HFF-Myc (cell line): ENCODE measurements around the gene LRMDA.

Source experiments
- DNase-seq: peaks from one replicate; pipeline ENCODE4 v3.0.0-alpha.2; 2011; ENCODE audit warnings: low read depth; ENCODE audit errors: extremely low read depth
- H3K4me3 ChIP-seq: replicated peaks from 2 replicates; pipeline ENCODE4 v1.5.1; 2011; ENCODE audit warnings: low read depth, mild to moderate bottlenecking, control low read depth, low read length
- TF ChIP-seq, protein P1 (sequence below): IDR thresholded peaks from 2 replicates; pipeline ENCODE4 v1.5.1; 2012; ENCODE audit warnings: mild to moderate bottlenecking, low read depth, low read length, control low read depth; ENCODE audit errors: missing control alignments

The LRMDA gene

DNA sequence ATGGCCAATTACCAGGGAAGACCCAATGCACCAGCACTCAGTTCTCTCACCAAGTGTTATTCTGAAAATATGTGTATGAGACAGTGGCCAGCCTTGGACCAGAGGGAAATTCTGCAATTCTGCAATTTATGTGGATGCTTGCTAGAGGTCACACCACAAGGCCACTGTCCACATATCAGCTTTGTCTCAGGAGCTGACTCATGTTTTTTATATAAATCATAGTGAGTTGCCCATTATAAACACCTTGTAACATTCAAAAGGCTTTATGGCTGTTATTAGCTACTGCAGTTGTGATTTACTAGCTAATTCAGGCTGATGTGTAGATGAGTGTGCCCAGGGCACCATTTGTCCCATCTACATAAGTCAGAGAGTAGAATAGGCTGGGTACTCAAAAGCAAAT, 649.0 kb downstream of the LRMDA start:
- peak; percentile 64 for DNase-seq
- no peak overlapping the region for H3K4me3 ChIP-seq
- TF ChIP-seq, protein P1, sequence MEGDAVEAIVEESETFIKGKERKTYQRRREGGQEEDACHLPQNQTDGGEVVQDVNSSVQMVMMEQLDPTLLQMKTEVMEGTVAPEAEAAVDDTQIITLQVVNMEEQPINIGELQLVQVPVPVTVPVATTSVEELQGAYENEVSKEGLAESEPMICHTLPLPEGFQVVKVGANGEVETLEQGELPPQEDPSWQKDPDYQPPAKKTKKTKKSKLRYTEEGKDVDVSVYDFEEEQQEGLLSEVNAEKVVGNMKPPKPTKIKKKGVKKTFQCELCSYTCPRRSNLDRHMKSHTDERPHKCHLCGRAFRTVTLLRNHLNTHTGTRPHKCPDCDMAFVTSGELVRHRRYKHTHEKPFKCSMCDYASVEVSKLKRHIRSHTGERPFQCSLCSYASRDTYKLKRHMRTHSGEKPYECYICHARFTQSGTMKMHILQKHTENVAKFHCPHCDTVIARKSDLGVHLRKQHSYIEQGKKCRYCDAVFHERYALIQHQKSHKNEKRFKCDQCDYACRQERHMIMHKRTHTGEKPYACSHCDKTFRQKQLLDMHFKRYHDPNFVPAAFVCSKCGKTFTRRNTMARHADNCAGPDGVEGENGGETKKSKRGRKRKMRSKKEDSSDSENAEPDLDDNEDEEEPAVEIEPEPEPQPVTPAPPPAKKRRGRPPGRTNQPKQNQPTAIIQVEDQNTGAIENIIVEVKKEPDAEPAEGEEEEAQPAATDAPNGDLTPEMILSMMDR: no peak

DNA sequence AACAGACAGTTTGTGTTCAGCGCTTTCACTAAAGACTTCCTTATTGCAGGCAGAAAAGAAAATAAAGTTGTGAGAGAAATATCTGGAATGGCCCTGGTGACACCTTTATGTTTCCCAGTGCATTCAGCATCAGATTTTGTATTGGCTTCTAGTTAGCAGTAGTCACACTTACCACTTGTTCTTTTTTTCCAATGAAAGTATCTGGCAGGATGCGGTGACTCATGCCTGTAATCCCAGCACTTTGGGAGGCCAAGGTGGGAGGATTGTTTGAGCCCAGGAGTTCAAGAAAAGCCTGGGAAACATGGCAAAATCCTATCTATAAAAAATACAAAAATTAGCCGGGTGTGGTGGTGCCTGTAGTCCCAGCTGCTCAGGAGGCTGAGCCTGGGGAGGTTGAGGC, 649.6 kb downstream of the LRMDA start:
- no peak for DNase-seq
- H3K4me3 ChIP-seq: no peak overlapping the region
- TF ChIP-seq, protein P1: no peak

DNA sequence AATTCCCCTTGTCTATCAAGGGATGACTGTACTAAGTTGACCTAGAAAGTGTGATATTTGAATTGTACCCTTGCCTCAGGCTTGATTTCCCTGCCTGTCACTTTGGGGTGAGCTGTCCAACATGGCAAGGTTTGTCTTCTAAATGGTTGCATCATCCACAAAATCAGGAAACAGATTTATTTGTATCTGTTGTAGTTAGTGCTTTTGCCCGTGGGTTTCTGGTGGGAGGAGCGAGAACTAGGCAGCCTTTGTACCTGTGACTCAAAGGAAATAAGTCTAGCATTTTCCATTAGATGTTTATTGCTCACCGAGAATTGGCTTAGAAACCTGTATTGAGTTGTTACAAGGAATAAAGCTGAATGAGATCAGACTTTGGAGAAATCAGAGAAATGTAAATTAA, 650.8 kb downstream of the LRMDA start:
- no peak overlapping the region for H3K4me3 ChIP-seq
- TF ChIP-seq, protein P1: no peak
- DNase-seq: no peak

DNA sequence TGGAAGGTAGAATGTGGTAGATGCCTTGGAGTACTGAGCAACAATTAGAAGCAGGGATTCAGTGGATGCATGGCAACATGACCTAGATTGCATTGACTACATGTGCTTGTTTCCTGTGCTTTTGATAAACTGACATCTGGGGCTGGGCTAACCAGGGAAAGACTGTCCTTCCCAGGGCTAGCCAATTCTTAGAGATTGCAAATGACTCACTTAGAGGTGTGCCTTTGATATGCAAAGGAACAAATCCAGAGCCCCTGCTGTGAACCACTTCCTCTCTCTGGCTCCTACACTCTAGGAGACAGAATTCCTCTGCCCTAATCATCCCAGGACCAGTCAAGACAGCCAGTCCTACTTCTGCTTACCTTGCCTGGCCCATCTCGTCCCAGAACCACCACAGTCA, 651.5 kb downstream of the LRMDA start:
- TF ChIP-seq, protein P1: no peak
- no peak overlapping the region for H3K4me3 ChIP-seq
- peak; percentile 41 for DNase-seq

DNA sequence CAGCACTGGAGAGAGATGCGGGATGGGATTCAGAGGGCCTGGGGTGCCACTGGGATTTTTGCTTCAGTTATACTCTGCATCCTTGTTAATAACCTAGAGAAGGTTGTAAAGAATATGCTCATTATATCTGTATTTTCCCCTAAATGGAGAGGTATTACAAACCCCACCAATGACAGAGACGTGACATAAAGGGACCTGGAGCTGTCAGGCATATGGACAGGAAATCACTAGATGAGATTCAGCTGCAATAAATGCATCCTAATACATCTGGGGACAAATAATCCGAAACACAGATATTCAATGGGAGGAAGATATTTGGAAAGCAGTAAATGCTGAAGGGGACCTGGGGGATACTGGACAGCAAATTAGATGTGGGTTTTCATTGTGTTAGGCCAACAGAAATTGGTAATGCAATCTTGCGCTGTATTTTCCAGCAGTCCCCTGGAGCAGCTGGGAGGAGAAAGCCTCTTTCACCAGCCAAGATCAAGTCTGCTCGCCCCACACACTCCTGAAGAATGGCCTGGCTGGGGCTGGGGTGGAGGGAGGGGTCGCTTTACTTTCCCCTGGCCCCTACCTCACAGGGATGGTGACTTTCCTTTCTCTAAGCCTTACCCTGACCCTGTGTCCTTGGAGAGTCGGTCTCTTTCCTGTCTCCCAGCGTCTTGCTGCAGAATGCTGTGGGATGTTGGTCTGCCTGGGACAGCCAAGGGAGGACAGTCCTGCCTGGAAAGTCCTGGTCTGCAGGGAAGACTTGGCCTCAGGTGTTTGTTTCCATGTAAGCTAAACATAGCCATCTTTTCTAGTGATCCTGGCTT, 653.8 kb downstream of the LRMDA start:
- no peak overlapping the region for H3K4me3 ChIP-seq
- TF ChIP-seq, protein P1: no peak

DNA sequence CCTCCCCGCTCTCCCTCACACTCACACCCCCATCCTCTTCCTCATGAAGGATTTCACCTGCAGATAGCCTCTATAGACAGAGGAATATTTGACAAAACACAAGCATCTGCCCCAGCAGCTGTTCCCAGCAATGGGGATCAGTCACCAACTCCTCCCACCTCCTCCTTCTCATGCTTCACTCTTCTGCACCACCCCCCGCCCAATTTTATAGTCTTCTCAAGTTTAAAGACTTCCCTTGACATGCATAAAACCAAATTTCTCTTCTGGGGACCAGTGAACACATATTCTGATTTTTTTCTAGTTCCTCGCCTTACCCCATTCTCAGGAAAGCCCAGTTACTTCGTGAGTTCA, 654.4 kb downstream of the LRMDA start:
- TF ChIP-seq, protein P1: no peak
- H3K4me3 ChIP-seq: no peak overlapping the region
- no peak for DNase-seq

More for the DNA sequence above, 653.8 kb downstream of the LRMDA start:
- DNase-seq: no peak
